AG09309 (cell line): ENCODE results near the gene HMGXB3.

Experiments used
- DNase-seq: peaks from one replicate; pipeline ENCODE4 v3.0.0-alpha.2; 2010; ENCODE audit warnings: low read depth
- H3K4me3 ChIP-seq: 2 replicates; pipeline ENCODE4 v1.5.1; 2011; ENCODE audit warnings: mild to moderate bottlenecking, low read depth, low read length, moderate library complexity; ENCODE audit not compliant: control insufficient read depth
- CTCF ChIP-seq: IDR thresholded peaks from 2 replicates; pipeline ENCODE4 v1.5.1; 2011; ENCODE audit warnings: mild to moderate bottlenecking, low read depth, low read length, inconsistent platforms; ENCODE audit not compliant: insufficient read depth, control insufficient read depth; ENCODE audit errors: missing control alignments

HMGXB3 gene

GRCh38 chr5:150069672-150070627 is 69.4 kb downstream of the HMGXB3 start:
- no peak for TF ChIP-seq CTCF
- DNase-seq = no peak
- H3K4me3 ChIP-seq = no peak overlapping the region

GRCh38 chr5:150070821-150071220 is 70.3 kb downstream of the HMGXB3 start:
- TF ChIP-seq CTCF = no peak
- DNase-seq = no peak

GRCh38 chr5:150073086-150073625 is 72.6 kb downstream of the HMGXB3 start:
- TF ChIP-seq CTCF = no peak
- no peak overlapping the region for H3K4me3 ChIP-seq
- no peak for DNase-seq

More at GRCh38 chr5:150070821-150071220, 70.3 kb downstream of the HMGXB3 start:
- no peak overlapping the region for H3K4me3 ChIP-seq

GRCh38 chr5:150073677-150074076 is 73.1 kb downstream of the HMGXB3 start:
- TF ChIP-seq CTCF = no peak
- no peak for DNase-seq
- H3K4me3 ChIP-seq = no peak overlapping the region

- TF ChIP-seq CTCF = no peak
- DNase-seq = no peak
- H3K4me3 ChIP-seq = no peak overlapping the region
Measured at GRCh38 chr5:150075233-150075632, 74.7 kb downstream of the HMGXB3 start.

GRCh38 chr5:150075806-150076205 is 75.3 kb downstream of the HMGXB3 start:
- DNase-seq = no peak
- no peak overlapping the region for H3K4me3 ChIP-seq
- TF ChIP-seq CTCF = no peak
